Measurements from ENCODE around the gene TPI1.

TPI1 gene

GRCh38 chr12:6828781-6829535 lies 38.4 kb upstream of the TPI1 start:
- DNase-seq (ENCODE audit: low spot score), result peak; percentile 79

- DNase-seq (ENCODE audit: low spot score), result peak; percentile 59
Observed at GRCh38 chr12:6829536-6830220, 37.7 kb upstream of the TPI1 start.

- DNase-seq (ENCODE audit: low spot score), result no peak
Observed at GRCh38 chr12:6830286-6830890, 36.9 kb upstream of the TPI1 start.

- no peak for DNase-seq (ENCODE audit: low spot score)
Observed at GRCh38 chr12:6830999-6831398, 36.3 kb upstream of the TPI1 start.

- DNase-seq (ENCODE audit: low spot score), result no peak
Observed at GRCh38 chr12:6831450-6831995, 35.8 kb upstream of the TPI1 start.

GRCh38 chr12:6832125-6832524 lies 35.2 kb upstream of the TPI1 start:
- DNase-seq (ENCODE audit: low spot score), result no peak

GRCh38 chr12:6833189-6833890 lies 34.0 kb upstream of the TPI1 start:
- no peak for DNase-seq (ENCODE audit: low spot score)

- DNase-seq (ENCODE audit: low spot score), result no peak
Observed at GRCh38 chr12:6834254-6834653, 33.1 kb upstream of the TPI1 start.

- no peak for DNase-seq (ENCODE audit: low spot score)
Observed at GRCh38 chr12:6834873-6835272, 32.5 kb upstream of the TPI1 start.

- DNase-seq (ENCODE audit: low spot score), result no peak
Observed at GRCh38 chr12:6836851-6837250, 30.5 kb upstream of the TPI1 start.

GRCh38 chr12:6837370-6838060 lies 29.8 kb upstream of the TPI1 start:
- DNase-seq (ENCODE audit: low spot score), result no peak

GRCh38 chr12:6838854-6839253 lies 28.5 kb upstream of the TPI1 start:
- DNase-seq (ENCODE audit: low spot score), result no peak

- DNase-seq (ENCODE audit: low spot score), result peak; percentile 63
Observed at GRCh38 chr12:6839482-6840201, 27.7 kb upstream of the TPI1 start.

- no peak for DNase-seq (ENCODE audit: low spot score)
Observed at GRCh38 chr12:6840330-6840729, 27.0 kb upstream of the TPI1 start.

- DNase-seq (ENCODE audit: low spot score), result no peak
Observed at GRCh38 chr12:6840761-6841515, 26.4 kb upstream of the TPI1 start, which contains the start of gene GNB3. Gene GNB3, plus strand, starts transcription at chr12:6840925. Its CDS starts 363 bp downstream, at chr12:6841288.

- no peak for DNase-seq (ENCODE audit: low spot score)
Observed at GRCh38 chr12:6842075-6842474, 25.3 kb upstream of the TPI1 start.

GRCh38 chr12:6843118-6843902 lies 24.0 kb upstream of the TPI1 start:
- peak; percentile 59 for DNase-seq (ENCODE audit: low spot score)

GRCh38 chr12:6845395-6845794 lies 21.9 kb upstream of the TPI1 start:
- no peak for DNase-seq (ENCODE audit: low spot score)

- DNase-seq (ENCODE audit: low spot score), result no peak
Observed at GRCh38 chr12:6846316-6846869, 20.9 kb upstream of the TPI1 start.

Data from iPS-NIHi11 (cell line).